Naive thymus-derived CD4-positive, alpha-beta T cell (primary cell): ENCODE measurements around the gene RPL13A. TPM values are rescaled to one million over a fixed set of nuclear protein-coding genes. Genes with fewer than 3 reads are reported as not detected.
A peak's percentile ranks its signal among the peaks of the same experiment; 100 is the strongest.

Source experiments
- ATAC-seq: fragments of 150-1000 bp; cut with Tn5 transposase; 2 replicates; pipeline ENCODE4 v1.10.0; 2021; ENCODE audit warnings: mild to moderate bottlenecking, moderate library complexity
- CTCF ChIA-PET: fragments of 350-600 bp; sonication (Branson Sonifier 250); formaldehyde crosslinking; loops from one replicate; lab custom pipeline; 2021; ENCODE audit warnings: antibody characterized with exemption; lab: Charles Lee
- POLR2A ChIA-PET: fragments of 350-600 bp; sonication (Branson Sonifier 250); formaldehyde crosslinking; loops from one replicate; lab custom pipeline; 2021; ENCODE audit warnings: antibody characterized with exemption, inconsistent platforms; lab: Charles Lee
- DNase-seq, 9 donors: peaks; one replicate each; pipeline versions ENCODE4 v3.0.0 to v3.0.0-alpha.2; 2020 to 2022; ENCODE audit warnings: mixed read lengths in 1 of 9
- H3K27ac ChIP-seq: one replicate; pipeline ENCODE4 v1.7.0; 2013; ENCODE audit warnings: mild to moderate bottlenecking, low read depth, low read length, moderate library complexity
- H3K27me3 ChIP-seq, 2 donors: one replicate each; pipeline ENCODE4 v1.7.0; 2013; ENCODE audit warnings: low read length in 2 of 2, mild to moderate bottlenecking in 2 of 2, moderate library complexity in 2 of 2; ENCODE audit not compliant: control insufficient read depth in 2 of 2, insufficient read depth in 2 of 2
- H3K36me3 ChIP-seq, 3 experiments: 1 replicate in 2 of 3; 2 replicates in 1 of 3; pipeline ENCODE4 v1.7.0; 2013; ENCODE audit warnings: low read length in 3 of 3, mild to moderate bottlenecking in 3 of 3, moderate library complexity in 1 of 3; ENCODE audit not compliant: insufficient read depth in 3 of 3, control insufficient read depth in 2 of 3
- H3K4me1 ChIP-seq, 2 donors: one replicate each; pipeline ENCODE4 v1.7.0; 2013; ENCODE audit warnings: low read length in 2 of 2, mild to moderate bottlenecking in 2 of 2, moderate library complexity in 1 of 2; ENCODE audit not compliant: control insufficient read depth in 2 of 2, insufficient read depth in 2 of 2
- H3K4me3 ChIP-seq: 2 replicates; pipeline ENCODE4 v1.7.0; 2013; ENCODE audit warnings: mild to moderate bottlenecking, low read length
- H3K9me3 ChIP-seq, 3 experiments: 1 replicate in 2 of 3; 2 replicates in 1 of 3; pipeline ENCODE4 v1.7.0; 2013; ENCODE audit warnings: low read length in 3 of 3; ENCODE audit not compliant: control insufficient read depth in 2 of 3
- H3K27ac Mint-ChIP-seq, 9 donors: one replicate each; pipeline ENCODE4 v1.8.0; 2020 to 2022; ENCODE audit warnings: mixed read lengths in 9 of 9, mild to moderate bottlenecking in 8 of 9, moderate library complexity in 5 of 9, inconsistent platforms in 2 of 9
- H3K27me3 Mint-ChIP-seq, 5 donors: one replicate each; pipeline ENCODE4 v1.8.0; 2021 to 2022; ENCODE audit warnings: mixed read lengths in 5 of 5, mild to moderate bottlenecking in 1 of 5
- H3K36me3 Mint-ChIP-seq, 5 donors: one replicate each; pipeline ENCODE4 v1.8.0; 2020 to 2022; ENCODE audit warnings: mixed read lengths in 5 of 5, mild to moderate bottlenecking in 3 of 5, inconsistent platforms in 1 of 5
- H3K4me1 Mint-ChIP-seq, 7 donors: one replicate each; pipeline ENCODE4 v1.8.0; 2020 to 2022; ENCODE audit warnings: mixed read lengths in 7 of 7, mild to moderate bottlenecking in 3 of 7, inconsistent platforms in 1 of 7
- H3K4me3 Mint-ChIP-seq, 10 donors: one replicate each; pipeline ENCODE4 v1.8.0; 2020 to 2022; ENCODE audit warnings: mild to moderate bottlenecking in 10 of 10, mixed read lengths in 10 of 10, moderate library complexity in 6 of 10, inconsistent platforms in 2 of 10
- H3K9me3 Mint-ChIP-seq, 11 donors: one replicate each; pipeline ENCODE4 v1.8.0; 2020 to 2022; ENCODE audit warnings: mixed read lengths in 11 of 11, mild to moderate bottlenecking in 4 of 11, inconsistent platforms in 1 of 11, moderate library complexity in 1 of 11
- intact Hi-C, 2 donors: fragments of 100-400 bp; cut with micrococcal nuclease; formaldehyde crosslinking; loops; one replicate each; pipeline ENCODE4 v1.15.1; 2023
- microRNA-seq: library from miRNA; unstranded; fragments of <30 nt; microRNA quantifications from one replicate; pipeline ENCODE4 v1.2.0, GENCODE V29; 2022; ENCODE audit warnings: borderline microRNAs expressed
- polyA plus RNA-seq, 2 donors: library from polyadenylated mRNA; unstranded; fragments of 300-500 nt; fragmentation: Illumina TruSeq; gene quantifications; one replicate each; pipeline ENCODE4 v1.2.3, GENCODE V29; 2021
- total RNA-seq, 6 experiments: library from RNA in 5 of 6; stranded (reverse) in 5 of 6; gene quantifications; 1 replicate in 5 of 6; 2 replicates in 1 of 6; pipeline ENCODE4 v1.2.3 and lab custom pipeline; 2021 to 2026

Gene RPL13A
- total and polyA plus RNA-seq, 7 experiments from 2014 or later: 2,467 to 6,044 (median 4,438) TPM

DNA sequence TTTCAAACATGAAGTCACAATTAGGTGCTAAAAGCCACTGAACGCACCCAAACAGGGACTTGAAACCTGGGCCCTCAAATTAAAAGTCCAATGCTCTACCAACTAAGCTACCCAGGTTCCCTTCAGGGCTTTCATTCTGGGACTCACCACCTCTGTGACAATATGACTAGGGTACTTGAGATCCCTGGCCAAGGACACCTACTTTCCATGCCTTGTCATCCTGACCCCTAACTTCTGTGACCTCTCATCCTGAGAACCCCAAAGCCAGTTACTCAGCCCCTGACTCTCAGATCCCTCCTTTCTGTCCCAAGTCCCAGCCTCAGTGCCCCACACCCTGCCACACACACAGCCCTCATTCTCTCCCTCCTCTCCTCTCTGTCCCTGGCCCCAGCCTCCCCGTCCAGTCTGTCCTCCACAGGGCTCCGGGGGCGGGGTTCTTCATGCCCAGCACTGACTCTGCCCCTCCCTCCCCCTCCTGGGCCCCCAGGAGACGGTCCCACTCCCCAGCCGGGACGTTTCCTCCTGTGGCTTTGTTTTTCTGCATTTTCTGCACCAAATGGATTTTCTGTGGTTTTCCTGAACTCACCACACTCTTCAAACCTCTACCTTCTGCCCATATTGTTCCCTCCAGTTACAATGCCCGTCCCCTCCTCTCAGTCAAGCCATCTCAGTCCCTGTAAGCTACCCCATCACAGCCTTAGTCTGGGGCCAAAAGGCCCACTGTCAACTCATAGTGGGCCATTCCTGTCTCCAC, 47.4 kb downstream of the RPL13A start:
- Mint-ChIP-seq H3K36me3 (peaks cover 0 to 5% (median 2%) of the 10 kb centered on the region in 5 donors), H3K27me3 (peaks cover 0 to 2% (median 0%) of the 10 kb centered on the region in 5 donors), H3K4me3 (peak overlapping the region; percentile 77 to 95 (median 91)), H3K4me1 (peaks cover 19 to 28% (median 22%) of the 10 kb centered on the region in 7 donors), H3K27ac (peak overlapping the region; percentile 41 to 95 (median 72)), H3K9me3 (no peaks in the 10 kb centered on the region)
- DNase-seq (peak in 1 of 9 donors; percentile 32), ATAC-seq (no peak)
- H3K9me3 ChIP-seq: no peaks in the 10 kb centered on the region
- ChIA-PET CTCF (interaction anchor here (1.0 to 2.9 kb wide), 8 partner anchors 13 to 36 kb away, joined by 3 to 26 read pairs (median 4); no protein-coding TSS in a partner anchor), POLR2A (interaction anchor here (0.6 to 2.9 kb wide), 22 partner anchors 9 to 53 kb away, joined by 3 to 17 read pairs (median 4); partner anchors contain the start of gene FCGRT)
- intact Hi-C loops: loop anchor here in 1 of 2 donors (1.0 to 2.0 kb wide), 4 partner anchors 12 to 35 kb away; partner anchors contain the start of gene FCGRT
- H3K4me3 ChIP-seq: peak overlapping the region; percentile 58
- H3K36me3 ChIP-seq: peaks cover 0 to 3% (median 0%) of the 10 kb centered on the region in 3 experiments
- H3K4me1 ChIP-seq: peaks cover 12 to 21% of the 10 kb centered on the region in 2 donors
- H3K27ac ChIP-seq: peak overlapping the region; percentile 66
- H3K27me3 ChIP-seq: no peaks in the 10 kb centered on the region

- ChIA-PET CTCF (interaction anchor here (0.7 to 1.8 kb wide), 2 partner anchors 9 to 23 kb away, joined by 3 to 4 read pairs; partner anchors contain the start of gene RCN3), POLR2A (interaction anchor here (0.6 to 2.0 kb wide), 7 partner anchors 10 to 162 kb away, joined by 3 to 15 read pairs (median 4); partner anchors contain the start of gene FCGRT)
- Mint-ChIP-seq H3K36me3 (peaks cover 0 to 5% (median 3%) of the 10 kb centered on the region in 5 donors), H3K27me3 (peaks cover 0 to 2% (median 0%) of the 10 kb centered on the region in 5 donors), H3K4me1 (peaks cover 19 to 28% (median 24%) of the 10 kb centered on the region in 7 donors), H3K4me3 (no peak overlapping the region), H3K9me3 (no peaks in the 10 kb centered on the region), H3K27ac (peak overlapping the region in 1 of 9 donors; percentile 47)
- Histone ChIP-seq H3K4me1 (peaks cover 12 to 21% of the 10 kb centered on the region in 2 donors), H3K27ac (no peak overlapping the region), H3K36me3 (peaks cover 0 to 3% (median 0%) of the 10 kb centered on the region in 3 experiments), H3K4me3 (no peak overlapping the region), H3K9me3 (no peaks in the 10 kb centered on the region), H3K27me3 (no peaks in the 10 kb centered on the region)
- DNase-seq (no peak), ATAC-seq (no peak)
- intact Hi-C loops: no loop called here
Observed at GRCh38 chr19:49536921-49537462, 49.6 kb downstream of the RPL13A start.

DNA sequence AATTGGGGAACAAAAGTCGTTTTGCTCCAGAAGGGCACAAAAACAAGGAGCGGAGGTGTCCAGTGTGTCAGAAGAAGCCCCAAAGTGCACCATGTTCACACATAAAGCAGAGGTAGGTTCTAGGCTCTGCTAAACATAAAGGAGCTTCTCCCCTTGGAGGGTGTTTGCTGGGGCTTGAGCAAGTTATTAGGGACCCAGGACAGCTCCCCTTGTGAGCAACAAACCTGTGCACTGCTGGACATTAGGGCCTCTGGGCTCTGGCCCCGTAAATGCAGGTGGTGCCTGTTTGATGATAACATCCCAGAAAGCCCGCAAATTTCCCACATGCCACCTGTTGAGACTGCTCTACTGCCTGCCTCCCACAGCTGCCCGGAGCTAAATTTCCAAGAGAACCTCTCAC, 51.2 kb downstream of the RPL13A start:
- Histone ChIP-seq H3K27me3 (no peaks in the 10 kb centered on the region), H3K4me3 (no peak overlapping the region), H3K9me3 (no peaks in the 10 kb centered on the region), H3K36me3 (peaks cover 0 to 3% (median 0%) of the 10 kb centered on the region in 3 experiments), H3K27ac (no peak overlapping the region), H3K4me1 (peaks cover 12% of the 10 kb centered on the region in 2 donors)
- peaks cover 17 to 33% (median 21%) of the 10 kb centered on the region in 7 donors for H3K4me1 Mint-ChIP-seq
- DNase-seq (no peak), ATAC-seq (no peak)
- no peaks in the 10 kb centered on the region for H3K9me3 Mint-ChIP-seq
- no peak overlapping the region for H3K27ac Mint-ChIP-seq
- intact Hi-C loops: no loop called here
- no peak overlapping the region for H3K4me3 Mint-ChIP-seq
- POLR2A ChIA-PET: interaction anchor here (0.6 to 1.5 kb wide), 3 partner anchors 10 to 29 kb away, joined by 3 to 5 read pairs (median 5); no protein-coding TSS in a partner anchor
- CTCF ChIA-PET: interaction anchor here (1.0 kb wide), 1 partner anchor 8 kb away, joined by 6 read pairs; no protein-coding TSS in a partner anchor
- peaks cover 0 to 6% (median 3%) of the 10 kb centered on the region in 5 donors for H3K36me3 Mint-ChIP-seq
- H3K27me3 Mint-ChIP-seq: peaks cover 0 to 2% (median 0%) of the 10 kb centered on the region in 5 donors

- Histone ChIP-seq H3K36me3 (peaks cover 0 to 3% (median 0%) of the 10 kb centered on the region in 3 experiments), H3K4me1 (peaks cover 10 to 15% of the 10 kb centered on the region in 2 donors), H3K9me3 (no peaks in the 10 kb centered on the region), H3K4me3 (no peak overlapping the region), H3K27me3 (no peaks in the 10 kb centered on the region), H3K27ac (no peak overlapping the region)
- Mint-ChIP-seq H3K4me1 (peaks cover 21 to 39% (median 25%) of the 10 kb centered on the region in 7 donors), H3K9me3 (no peaks in the 10 kb centered on the region), H3K27ac (no peak overlapping the region), H3K27me3 (peaks cover 0 to 2% (median 0%) of the 10 kb centered on the region in 5 donors), H3K36me3 (peaks cover 0 to 6% (median 5%) of the 10 kb centered on the region in 5 donors), H3K4me3 (no peak overlapping the region)
- ChIA-PET CTCF (no interaction called here), POLR2A (interaction anchor here (1.3 to 1.5 kb wide), 3 partner anchors 10 to 22 kb away, joined by 3 to 5 read pairs (median 3); partner anchors contain the start of gene RCN3)
- ATAC-seq (no peak), DNase-seq (no peak)
- intact Hi-C loops: no loop called here
Observed at GRCh38 chr19:49539192-49539952, 52.0 kb downstream of the RPL13A start.

Small RNA genes within 50 kb of the gene (microRNA-seq; reads per million reads assigned to microRNA genes)
- gene MIR150: 108,044 reads per million, percentile 99 among the genes with 10 or more reads in this experiment

Other genes starting within 250 kb of the RPL13A start
- gene SLC6A16, start 162.4 kb upstream of the RPL13A start, total RNA-seq: 1 to 10 TPM; 3.6 to 6.1 (median 5.3) TPM
- gene SLC6A16, start 162.4 kb upstream of the RPL13A start, polyA plus RNA-seq: 1 to 10 TPM; 1.6 to 3.3 TPM
- 100 to 1,000 TPM; 269 to 416 (median 345) TPM for gene CD37, start 152.2 kb upstream of the RPL13A start, total RNA-seq
- gene CD37, start 152.2 kb upstream of the RPL13A start, polyA plus RNA-seq: 100 to 1,000 TPM; 192 to 226 TPM
- under 1 TPM in 1 of 5 experiments, not detected in 4; 0.29 TPM for gene TEAD2, start 125.2 kb upstream of the RPL13A start, total RNA-seq
- not detected for gene TEAD2, start 125.2 kb upstream of the RPL13A start, polyA plus RNA-seq
- not detected for gene DKKL1, start 123.7 kb upstream of the RPL13A start, total RNA-seq
- gene DKKL1, start 123.7 kb upstream of the RPL13A start, polyA plus RNA-seq: not detected
- gene KASH5, start 99.4 kb upstream of the RPL13A start, total RNA-seq: under 1 TPM in 3 of 5 experiments, not detected in 2; 0.27 to 0.97 (median 0.42) TPM
- not detected for gene KASH5, start 99.4 kb upstream of the RPL13A start, polyA plus RNA-seq
- not detected for gene PTH2, start 64.2 kb upstream of the RPL13A start, total RNA-seq
- not detected for gene PTH2, start 64.2 kb upstream of the RPL13A start, polyA plus RNA-seq
- gene GFY, start 62.2 kb upstream of the RPL13A start, total RNA-seq: not detected
- gene GFY, start 62.2 kb upstream of the RPL13A start, polyA plus RNA-seq: not detected
- under 1 TPM in 2 of 5 experiments, not detected in 3; 0.12 to 0.22 TPM for gene SLC17A7, start 46.1 kb upstream of the RPL13A start, total RNA-seq
- not detected for gene SLC17A7, start 46.1 kb upstream of the RPL13A start, polyA plus RNA-seq
- gene PIH1D1, start 35.8 kb upstream of the RPL13A start, total RNA-seq: 100 to 1,000 TPM; 136 to 183 (median 159) TPM
- 10 to 100 TPM; 62.7 to 91.8 TPM for gene PIH1D1, start 35.8 kb upstream of the RPL13A start, polyA plus RNA-seq
- 10 to 100 TPM; 27.6 to 38.1 (median 33.3) TPM for gene ALDH16A1, start 34.4 kb upstream of the RPL13A start, total RNA-seq
- gene ALDH16A1, start 34.4 kb upstream of the RPL13A start, polyA plus RNA-seq: 10 to 100 TPM; 28.3 to 37.8 TPM
- gene FLT3LG, start 13.4 kb upstream of the RPL13A start, total RNA-seq: 100 to 1,000 TPM in 3 of 5 experiments, 10 to 100 TPM in 2; 90.6 to 401 (median 280) TPM
- 100 to 1,000 TPM; 148 to 168 TPM for gene FLT3LG, start 13.4 kb upstream of the RPL13A start, polyA plus RNA-seq
- 1,000 to 10,000 TPM; 2,065 to 3,362 (median 2,972) TPM for gene RPS11, start 8.8 kb downstream of the RPL13A start, total RNA-seq
- gene RPS11, start 8.8 kb downstream of the RPL13A start, polyA plus RNA-seq: 1,000 to 10,000 TPM; 2,125 to 2,254 TPM
- 100 to 1,000 TPM in 1 of 5 experiments, 10 to 100 TPM in 3, 1 to 10 TPM in 1; 8.2 to 177 (median 47.5) TPM for gene FCGRT, start 25.1 kb downstream of the RPL13A start, total RNA-seq
- 100 to 1,000 TPM; 117 to 129 TPM for gene FCGRT, start 25.1 kb downstream of the RPL13A start, polyA plus RNA-seq
- gene RCN3, start 40.4 kb downstream of the RPL13A start, total RNA-seq: 10 to 100 TPM in 1 of 5 experiments, 1 to 10 TPM in 4; 1.9 to 14.5 (median 3.5) TPM
- gene RCN3, start 40.4 kb downstream of the RPL13A start, polyA plus RNA-seq: 10 to 100 TPM in 1 of 2 donors, 1 to 10 TPM in 1; 6.9 to 12.3 TPM
- gene NOSIP, start 92.9 kb downstream of the RPL13A start, total RNA-seq: 100 to 1,000 TPM; 222 to 267 (median 228) TPM
- 1,000 to 10,000 TPM in 1 of 2 donors, 100 to 1,000 TPM in 1; 933 to 1,232 TPM for gene NOSIP, start 92.9 kb downstream of the RPL13A start, polyA plus RNA-seq
- gene PRRG2, start 93.7 kb downstream of the RPL13A start, total RNA-seq: 1 to 10 TPM in 2 of 5 experiments, under 1 TPM in 3; 0.44 to 2.9 (median 0.58) TPM
- gene PRRG2, start 93.7 kb downstream of the RPL13A start, polyA plus RNA-seq: under 1 TPM in 1 of 2 donors, not detected in 1; 0.30 TPM
- gene PRR12, start 103.6 kb downstream of the RPL13A start, total RNA-seq: 10 to 100 TPM; 45.6 to 69.4 (median 60.0) TPM
- under 1 TPM; 0.25 to 0.74 TPM for gene PRR12, start 103.6 kb downstream of the RPL13A start, polyA plus RNA-seq
- 10 to 100 TPM; 11.0 to 18.6 (median 13.8) TPM for gene RRAS, start 152.5 kb downstream of the RPL13A start, total RNA-seq
- 10 to 100 TPM; 31.8 to 37.0 TPM for gene RRAS, start 152.5 kb downstream of the RPL13A start, polyA plus RNA-seq
- gene SCAF1, start 154.6 kb downstream of the RPL13A start, total RNA-seq: 10 to 100 TPM; 35.0 to 74.9 (median 48.8) TPM
- 1 to 10 TPM; 1.4 to 3.7 TPM for gene SCAF1, start 154.6 kb downstream of the RPL13A start, polyA plus RNA-seq
- 100 to 1,000 TPM; 176 to 346 (median 212) TPM for gene IRF3, start 178.2 kb downstream of the RPL13A start, total RNA-seq
- 10 to 100 TPM; 55.5 to 80.7 TPM for gene IRF3, start 178.2 kb downstream of the RPL13A start, polyA plus RNA-seq
- 10 to 100 TPM; 11.3 to 57.2 (median 22.6) TPM for gene BCL2L12, start 178.3 kb downstream of the RPL13A start, total RNA-seq
- gene BCL2L12, start 178.3 kb downstream of the RPL13A start, polyA plus RNA-seq: 10 to 100 TPM; 11.4 to 14.8 TPM
- 100 to 1,000 TPM in 1 of 5 experiments, 10 to 100 TPM in 4; 73.1 to 169 (median 95.3) TPM for gene PRMT1, start 189.7 kb downstream of the RPL13A start, total RNA-seq
- 100 to 1,000 TPM; 126 to 145 TPM for gene PRMT1, start 189.7 kb downstream of the RPL13A start, polyA plus RNA-seq
- 1 to 10 TPM; 2.8 to 7.5 (median 4.6) TPM for gene ADM5, start 202.0 kb downstream of the RPL13A start, total RNA-seq
- gene ADM5, start 202.0 kb downstream of the RPL13A start, polyA plus RNA-seq: under 1 TPM in 1 of 2 donors, not detected in 1; 0.34 TPM
- gene CPT1C, start 203.5 kb downstream of the RPL13A start, total RNA-seq: 1 to 10 TPM in 4 of 5 experiments, under 1 TPM in 1; 0.96 to 6.0 (median 1.5) TPM
- gene CPT1C, start 203.5 kb downstream of the RPL13A start, polyA plus RNA-seq: 1 to 10 TPM in 1 of 2 donors, not detected in 1; 1.7 TPM